Neural cell (in vitro differentiated cells): ENCODE measurements around the gene CPNE5. TPM values are rescaled to one million over a fixed set of nuclear protein-coding genes. Genes with fewer than 3 reads are reported as not detected.

Experiments used
- H2AFZ ChIP-seq: fragments of 200-600, 300-800 bp; sonication (generic), shearing (Covaris generic); 2 replicates; pipeline ENCODE4 v1.6.0; 2014; ENCODE audit warnings: low read depth, mild to moderate bottlenecking, antibody characterized with exemption, low read length, moderate library complexity
- H3F3A ChIP-seq: fragments of 200-600 bp; shearing (Covaris generic); 2 replicates; pipeline ENCODE4 v1.6.1; 2016; ENCODE audit warnings: mild to moderate bottlenecking, moderate library complexity, mixed read lengths, antibody characterized with exemption, low read length; ENCODE audit not compliant: insufficient read depth, poor library complexity, severe bottlenecking
- H3K27ac ChIP-seq: fragments of 200-600, 300-800 bp; sonication (generic), shearing (Covaris generic); 2 replicates; pipeline ENCODE4 v1.5.1; 2014; ENCODE audit warnings: mild to moderate bottlenecking, low read length, moderate library complexity
- H3K27me3 ChIP-seq: fragments of 300-800, 200-600 bp; sonication (generic), shearing (Covaris generic); 2 replicates; pipeline ENCODE4 v1.6.0; 2014; ENCODE audit warnings: mild to moderate bottlenecking, low read depth, low read length, moderate library complexity; ENCODE audit not compliant: insufficient read depth
- H3K36me3 ChIP-seq: fragments of 300-800, 200-600 bp; sonication (generic), shearing (Covaris generic); 2 replicates; pipeline ENCODE4 v1.5.1; 2014; ENCODE audit warnings: mild to moderate bottlenecking, antibody characterized with exemption, low read length, moderate library complexity; ENCODE audit not compliant: insufficient read depth
- H3K4me2 ChIP-seq: fragments of 300-800, 200-600 bp; sonication (generic), shearing (Covaris generic); 2 replicates; pipeline ENCODE4 v1.6.0; 2014; ENCODE audit warnings: mild to moderate bottlenecking, low read length
- H3K4me3 ChIP-seq: fragments of 300-800, 200-600 bp; sonication (generic), shearing (Covaris generic); 2 replicates; pipeline ENCODE4 v1.5.1; 2014; ENCODE audit warnings: mild to moderate bottlenecking, low read length, moderate library complexity
- H3K79me2 ChIP-seq: fragments of 200-600 bp; shearing (Covaris generic); replicated peaks from 2 replicates; pipeline ENCODE4 v1.6.0; 2014; ENCODE audit warnings: mild to moderate bottlenecking, low read length, moderate library complexity; ENCODE audit not compliant: insufficient read depth
- H3K9ac ChIP-seq: fragments of 300-800, 200-600 bp; sonication (generic), shearing (Covaris generic); 2 replicates; pipeline ENCODE4 v1.6.1; 2016; ENCODE audit warnings: mild to moderate bottlenecking, low read length, mixed read lengths
- H3K9me2 ChIP-seq: fragments of 200-600 bp; shearing (Covaris generic); 2 replicates; pipeline ENCODE4 v1.6.1; 2016; ENCODE audit warnings: mild to moderate bottlenecking, low read length, mixed read lengths; ENCODE audit not compliant: insufficient read depth
- H3K9me3 ChIP-seq: fragments of 200-600, 300-800 bp; sonication (generic), shearing (Covaris generic); 2 replicates; pipeline ENCODE4 v1.6.1; 2016; ENCODE audit warnings: mild to moderate bottlenecking, mixed run types, low read length, moderate library complexity, mixed read lengths
- H4K20me1 ChIP-seq: fragments of 200-600 bp; shearing (Covaris generic); 2 replicates; pipeline ENCODE4 v1.6.1; 2016; ENCODE audit warnings: mild to moderate bottlenecking, mixed run types; ENCODE audit not compliant: insufficient read depth
- EP300 ChIP-seq: fragments of 450-650 bp; conservative IDR thresholded peaks from 2 replicates; pipeline ENCODE4 v1.6.1; 2014; ENCODE audit warnings: antibody characterized with exemption, mild to moderate bottlenecking, moderate library complexity; ENCODE audit not compliant: poor library complexity, severe bottlenecking
- EZH2 ChIP-seq: fragments of 200-600, 300-800 bp; shearing (Covaris generic), sonication (generic); IDR thresholded peaks from 2 replicates; pipeline ENCODE4 v1.6.1; 2014; ENCODE audit warnings: antibody characterized with exemption, low read length, borderline replicate concordance, mild to moderate bottlenecking; ENCODE audit not compliant: insufficient read depth, poor library complexity, severe bottlenecking
- MXI1 ChIP-seq: fragments of 450-650 bp; conservative IDR thresholded peaks from 2 replicates; pipeline ENCODE4 v1.6.1; 2014; ENCODE audit warnings: antibody characterized with exemption, mild to moderate bottlenecking; ENCODE audit not compliant: poor library complexity, severe bottlenecking
- POLR2AphosphoS5 ChIP-seq: IDR thresholded peaks from 2 replicates; pipeline ENCODE4 v1.6.1; 2012
- RAD21 ChIP-seq: fragments of 450-650 bp; conservative IDR thresholded peaks from 2 replicates; pipeline ENCODE4 v1.6.1; 2014; ENCODE audit warnings: antibody characterized with exemption, mild to moderate bottlenecking, moderate library complexity
- REST ChIP-seq: IDR thresholded peaks from 2 replicates; pipeline ENCODE4 v1.6.1; 2012; ENCODE audit warnings: borderline replicate concordance
- SMC3 ChIP-seq: fragments of 450-650 bp; conservative IDR thresholded peaks from 2 replicates; pipeline ENCODE4 v1.6.1; 2014; ENCODE audit warnings: antibody characterized with exemption, mild to moderate bottlenecking, moderate library complexity; ENCODE audit not compliant: poor library complexity
- TAF1 ChIP-seq: IDR thresholded peaks from 2 replicates; pipeline ENCODE4 v1.6.1; 2012; ENCODE audit warnings: low read depth
- polyA plus RNA-seq: library from polyadenylated mRNA; depleted of rRNA; stranded (reverse); fragments of >200 nt; gene quantifications from 2 replicates; pipeline ENCODE4 v1.2.3, GENCODE V29; 2014
- TF ChIP-seq, protein P1 (sequence below): fragments of 450-650 bp; IDR thresholded peaks from 2 replicates; pipeline ENCODE4 v1.5.1; 2014; ENCODE audit warnings: antibody characterized with exemption, mild to moderate bottlenecking, moderate library complexity; ENCODE audit not compliant: poor library complexity, severe bottlenecking

The CPNE5 gene
- polyA plus RNA-seq, 1 donor from 2014 or later: 8.7 TPM

GRCh38 chr6:36730424-36731380, 108.5 kb downstream of the CPNE5 start:
- Histone ChIP-seq H3K4me3 (no peak overlapping the region), H4K20me1 (no peaks in the 10 kb centered on the region), H3K9me2 (no peaks in the 10 kb centered on the region), H3K27me3 (no peaks in the 10 kb centered on the region), H2AFZ (no peak overlapping the region), H3F3A (no peaks in the 10 kb centered on the region), H3K9me3 (no peaks in the 10 kb centered on the region), H3K4me2 (no peak overlapping the region), H3K36me3 (no peaks in the 10 kb centered on the region), H3K79me2 (no peaks in the 10 kb centered on the region), H3K27ac (no peak overlapping the region), H3K9ac (no peak overlapping the region)
- TF ChIP-seq TAF1: no peak
- no peak for TF ChIP-seq POLR2AphosphoS5
- no peak for TF ChIP-seq EZH2

DNA sequence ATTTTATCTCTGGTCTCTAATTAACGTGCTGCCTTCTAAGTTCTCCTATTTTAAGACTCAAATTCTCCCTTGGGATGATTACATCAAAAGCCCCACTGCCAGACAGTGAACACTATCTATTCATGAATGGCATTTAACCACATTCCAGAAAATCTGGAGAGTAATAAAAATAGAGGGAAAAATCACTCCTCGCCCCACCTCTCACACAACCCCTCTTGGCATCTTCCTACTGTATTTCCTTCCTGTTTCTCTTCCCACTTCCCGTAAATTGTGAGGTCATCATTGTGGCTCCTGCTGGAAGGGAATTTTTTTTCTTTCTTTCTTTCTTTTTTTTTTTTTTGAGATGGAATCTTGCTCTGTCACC, 110.1 kb downstream of the CPNE5 start:
- Histone ChIP-seq H3K9me2 (no peaks in the 10 kb centered on the region), H4K20me1 (no peaks in the 10 kb centered on the region), H3K9me3 (no peaks in the 10 kb centered on the region), H3F3A (no peaks in the 10 kb centered on the region), H2AFZ (no peak overlapping the region), H3K4me2 (no peak overlapping the region), H3K79me2 (no peaks in the 10 kb centered on the region), H3K27me3 (no peaks in the 10 kb centered on the region), H3K36me3 (no peaks in the 10 kb centered on the region), H3K9ac (no peak overlapping the region), H3K4me3 (no peak overlapping the region), H3K27ac (no peak overlapping the region)
- TF ChIP-seq EZH2: no peak
- no peak for TF ChIP-seq MXI1
- TF ChIP-seq EP300: no peak
- TF ChIP-seq, protein P1, sequence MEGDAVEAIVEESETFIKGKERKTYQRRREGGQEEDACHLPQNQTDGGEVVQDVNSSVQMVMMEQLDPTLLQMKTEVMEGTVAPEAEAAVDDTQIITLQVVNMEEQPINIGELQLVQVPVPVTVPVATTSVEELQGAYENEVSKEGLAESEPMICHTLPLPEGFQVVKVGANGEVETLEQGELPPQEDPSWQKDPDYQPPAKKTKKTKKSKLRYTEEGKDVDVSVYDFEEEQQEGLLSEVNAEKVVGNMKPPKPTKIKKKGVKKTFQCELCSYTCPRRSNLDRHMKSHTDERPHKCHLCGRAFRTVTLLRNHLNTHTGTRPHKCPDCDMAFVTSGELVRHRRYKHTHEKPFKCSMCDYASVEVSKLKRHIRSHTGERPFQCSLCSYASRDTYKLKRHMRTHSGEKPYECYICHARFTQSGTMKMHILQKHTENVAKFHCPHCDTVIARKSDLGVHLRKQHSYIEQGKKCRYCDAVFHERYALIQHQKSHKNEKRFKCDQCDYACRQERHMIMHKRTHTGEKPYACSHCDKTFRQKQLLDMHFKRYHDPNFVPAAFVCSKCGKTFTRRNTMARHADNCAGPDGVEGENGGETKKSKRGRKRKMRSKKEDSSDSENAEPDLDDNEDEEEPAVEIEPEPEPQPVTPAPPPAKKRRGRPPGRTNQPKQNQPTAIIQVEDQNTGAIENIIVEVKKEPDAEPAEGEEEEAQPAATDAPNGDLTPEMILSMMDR: no peak
- no peak for TF ChIP-seq RAD21
- TF ChIP-seq REST: no peak
- no peak for TF ChIP-seq SMC3
- TF ChIP-seq POLR2AphosphoS5: no peak
- no peak for TF ChIP-seq TAF1
